Glomerular visceral epithelial cell (primary cell): ENCODE results near the gene MAD1L1.
"Not testable (repeated sequence)": the region's sequence is repeated elsewhere in the genome, so short reads cannot be mapped to it uniquely, and the experiment has no call there.

Source experiments
- DNase-seq: peaks from one replicate; pipeline ENCODE4 v3.0.0-alpha.2; 2016; ENCODE audit errors: extremely low spot score

The MAD1L1 gene

GRCh38 chr7:1866601-1867000 lies 366.1 kb downstream of the MAD1L1 start:
- no peak for DNase-seq

- DNase-seq = no peak
These were observed 367.0 kb downstream of the MAD1L1 start for GRCh38 chr7:1865571-1866255.

GRCh38 chr7:1865000-1865555 lies 367.7 kb downstream of the MAD1L1 start:
- DNase-seq = no peak

GRCh38 chr7:1864161-1864940 lies 368.4 kb downstream of the MAD1L1 start:
- DNase-seq = no peak

GRCh38 chr7:1863091-1863900 lies 369.4 kb downstream of the MAD1L1 start:
- DNase-seq = no peak

- no peak for DNase-seq
These were observed 370.2 kb downstream of the MAD1L1 start for GRCh38 chr7:1862560-1862959.

GRCh38 chr7:1861799-1862458 lies 370.8 kb downstream of the MAD1L1 start:
- no peak for DNase-seq

GRCh38 chr7:1860881-1861798 lies 371.6 kb downstream of the MAD1L1 start:
- DNase-seq = not testable (repeated sequence)

GRCh38 chr7:1859266-1860035 lies 373.3 kb downstream of the MAD1L1 start:
- DNase-seq = no peak

- no peak for DNase-seq
These were observed 374.1 kb downstream of the MAD1L1 start for GRCh38 chr7:1858435-1859265.

- DNase-seq = no peak
These were observed 375.0 kb downstream of the MAD1L1 start for GRCh38 chr7:1857487-1858421.

GRCh38 chr7:1856888-1857441 lies 375.8 kb downstream of the MAD1L1 start:
- DNase-seq = no peak

- no peak for DNase-seq
These were observed 376.4 kb downstream of the MAD1L1 start for GRCh38 chr7:1856161-1856887.

- DNase-seq = no peak
These were observed 377.0 kb downstream of the MAD1L1 start for GRCh38 chr7:1855725-1856160.

GRCh38 chr7:1854866-1855724 lies 377.6 kb downstream of the MAD1L1 start:
- no peak for DNase-seq
